PFSK-1 (cell line): ENCODE data around the gene HASPIN.

ENCODE experiments used
- FOXP2 ChIP-seq: optimal IDR thresholded peaks from 2 replicates; pipeline ENCODE3; 2011; ENCODE audit warnings: borderline replicate concordance, control low read depth, inconsistent platforms; ENCODE audit not compliant: insufficient read depth; ENCODE audit errors: extremely low read length, extremely low read depth
- POLR2AphosphoS5 ChIP-seq: IDR thresholded peaks from 2 replicates; pipeline ENCODE4 v1.6.1; 2012; ENCODE audit warnings: low read depth, mild to moderate bottlenecking, control low read depth, low read length, moderate library complexity
- REST ChIP-seq, 2 experiments: IDR thresholded peaks; 2 replicates each; pipeline versions ENCODE4 v1.6.1 to v1.8.0; 2011 to 2012; ENCODE audit warnings: low read depth in 2 of 2, low read length in 2 of 2, control low read depth in 1 of 2, inconsistent platforms in 1 of 2, mild to moderate bottlenecking in 1 of 2, moderate library complexity in 1 of 2; ENCODE audit not compliant: insufficient read depth in 1 of 2
- SIN3A ChIP-seq: IDR thresholded peaks from 2 replicates; pipeline ENCODE4 v1.6.1; 2012; ENCODE audit warnings: mild to moderate bottlenecking, low read length, moderate library complexity, borderline replicate concordance; ENCODE audit not compliant: insufficient read depth
- TAF1 ChIP-seq: IDR thresholded peaks from 2 replicates; pipeline ENCODE4 v1.6.1; 2012; ENCODE audit warnings: low read length, control low read depth, borderline replicate concordance; ENCODE audit not compliant: insufficient read depth

HASPIN gene

GRCh38 chr17:3730881-3731429 is 7.3 kb downstream of the HASPIN start:
- TF ChIP-seq FOXP2 (no peak), POLR2AphosphoS5 (no peak), REST (IDR thresholded peaks at IDR 0.05; ENCODE audit: insufficient read depth in 1 of 2, low read depth in 2 of 2, low read length in 2 of 2) (no peak), SIN3A (no peak), TAF1 (no peak)

GRCh38 chr17:3732210-3732621 is 8.5 kb downstream of the HASPIN start:
- TF ChIP-seq TAF1 = no peak
- no peak for TF ChIP-seq SIN3A
- no peak for TF ChIP-seq POLR2AphosphoS5
- no peak for TF ChIP-seq REST (IDR thresholded peaks at IDR 0.05; ENCODE audit: insufficient read depth in 1 of 2, low read depth in 2 of 2, low read length in 2 of 2)
- TF ChIP-seq FOXP2 = no peak

GRCh38 chr17:3735515-3735914 is 11.8 kb downstream of the HASPIN start:
- TF ChIP-seq FOXP2 = no peak
- TF ChIP-seq REST (IDR thresholded peaks at IDR 0.05; ENCODE audit: insufficient read depth in 1 of 2, low read depth in 2 of 2, low read length in 2 of 2) = no peak
- TF ChIP-seq POLR2AphosphoS5 = no peak
- no peak for TF ChIP-seq TAF1

GRCh38 chr17:3738562-3739295 is 15.0 kb downstream of the HASPIN start:
- TF ChIP-seq TAF1 (no peak), FOXP2 (no peak), REST (IDR thresholded peaks at IDR 0.05; ENCODE audit: insufficient read depth in 1 of 2, low read depth in 2 of 2, low read length in 2 of 2) (no peak), POLR2AphosphoS5 (no peak)
